Measurements from ENCODE around the gene RHEB. TPM values are rescaled to one million over a fixed set of nuclear protein-coding genes. Genes with fewer than 3 reads are reported as not detected.

The RHEB gene
- total RNA-seq, 1 donor: 77.8 TPM

DNA sequence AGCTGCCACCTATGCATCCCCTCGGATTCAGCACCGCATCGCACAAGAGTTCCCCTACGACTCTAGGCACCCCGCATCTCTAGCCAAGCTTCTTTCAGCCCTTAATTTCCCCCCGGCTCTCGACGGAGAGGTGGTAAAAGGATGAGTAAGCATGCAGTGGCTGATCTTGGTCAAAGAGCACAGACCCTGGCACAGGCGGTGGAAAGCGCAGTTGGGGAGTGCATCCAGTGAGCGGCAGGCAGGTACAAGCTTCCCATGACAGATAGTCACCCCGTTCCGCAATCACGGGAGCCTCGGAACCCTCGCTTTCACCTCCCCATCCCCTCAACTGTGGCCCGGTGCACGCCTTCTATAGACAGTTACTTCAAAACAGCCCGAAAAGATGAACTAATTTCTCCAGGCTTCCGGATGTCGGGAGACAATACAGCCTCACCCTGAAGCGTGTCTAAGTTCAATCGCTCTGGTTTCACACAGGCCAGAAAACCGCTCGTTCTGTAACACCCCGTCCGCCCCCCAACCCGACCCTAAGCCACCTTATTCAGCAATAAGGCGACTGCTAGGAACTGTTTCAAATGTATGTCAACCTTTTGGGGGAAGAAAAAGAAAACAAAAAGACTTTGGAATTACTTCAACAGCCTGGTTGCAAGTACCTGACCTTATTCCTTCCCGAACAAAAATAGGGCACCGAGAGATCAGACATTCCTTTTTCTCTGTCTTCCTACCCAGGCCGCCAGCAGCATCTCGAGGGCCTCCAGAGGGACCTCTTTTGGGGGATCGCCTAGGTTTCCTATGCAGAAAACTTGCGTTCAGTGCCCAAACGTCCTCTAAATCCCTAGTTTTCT is 1.4 kb downstream of the RHEB start:
- Histone ChIP-seq H3K36me3 (ENCODE audit: insufficient read depth, low read length) (no peaks in the 10 kb centered on the region), H4K20me1 (ENCODE audit: insufficient read depth, low read length) (peaks cover 53% of the 10 kb centered on the region), H3K4me1 (ENCODE audit: insufficient read depth, low read length) (peaks cover 24% of the 10 kb centered on the region), H3K4me2 (ENCODE audit: insufficient read depth, low read length) (peak overlapping the region; percentile 89), H3K4me3 (ENCODE audit: insufficient read depth, low read length) (peak overlapping the region; percentile 95), H3K27me3 (ENCODE audit: insufficient read depth, low read length) (no peaks in the 10 kb centered on the region), H3K79me2 (ENCODE audit: insufficient read depth, low read length) (peaks cover 60% of the 10 kb centered on the region), H2AFZ (ENCODE audit: low read length) (peak overlapping the region; percentile 38), H3K27ac (ENCODE audit: low read depth, low read length) (peak overlapping the region; percentile 91), H3K9me3 (ENCODE audit: low read depth, low read length) (no peaks in the 10 kb centered on the region)
- TF ChIP-seq, protein P1, sequence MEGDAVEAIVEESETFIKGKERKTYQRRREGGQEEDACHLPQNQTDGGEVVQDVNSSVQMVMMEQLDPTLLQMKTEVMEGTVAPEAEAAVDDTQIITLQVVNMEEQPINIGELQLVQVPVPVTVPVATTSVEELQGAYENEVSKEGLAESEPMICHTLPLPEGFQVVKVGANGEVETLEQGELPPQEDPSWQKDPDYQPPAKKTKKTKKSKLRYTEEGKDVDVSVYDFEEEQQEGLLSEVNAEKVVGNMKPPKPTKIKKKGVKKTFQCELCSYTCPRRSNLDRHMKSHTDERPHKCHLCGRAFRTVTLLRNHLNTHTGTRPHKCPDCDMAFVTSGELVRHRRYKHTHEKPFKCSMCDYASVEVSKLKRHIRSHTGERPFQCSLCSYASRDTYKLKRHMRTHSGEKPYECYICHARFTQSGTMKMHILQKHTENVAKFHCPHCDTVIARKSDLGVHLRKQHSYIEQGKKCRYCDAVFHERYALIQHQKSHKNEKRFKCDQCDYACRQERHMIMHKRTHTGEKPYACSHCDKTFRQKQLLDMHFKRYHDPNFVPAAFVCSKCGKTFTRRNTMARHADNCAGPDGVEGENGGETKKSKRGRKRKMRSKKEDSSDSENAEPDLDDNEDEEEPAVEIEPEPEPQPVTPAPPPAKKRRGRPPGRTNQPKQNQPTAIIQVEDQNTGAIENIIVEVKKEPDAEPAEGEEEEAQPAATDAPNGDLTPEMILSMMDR (IDR thresholded peaks at IDR 0.05; ENCODE audit: extremely low read depth, low read depth, low read length): no peak
- peak; percentile 93 for DNase-seq (ENCODE audit: insufficient read length, low spot score, missing footprints)

DNA sequence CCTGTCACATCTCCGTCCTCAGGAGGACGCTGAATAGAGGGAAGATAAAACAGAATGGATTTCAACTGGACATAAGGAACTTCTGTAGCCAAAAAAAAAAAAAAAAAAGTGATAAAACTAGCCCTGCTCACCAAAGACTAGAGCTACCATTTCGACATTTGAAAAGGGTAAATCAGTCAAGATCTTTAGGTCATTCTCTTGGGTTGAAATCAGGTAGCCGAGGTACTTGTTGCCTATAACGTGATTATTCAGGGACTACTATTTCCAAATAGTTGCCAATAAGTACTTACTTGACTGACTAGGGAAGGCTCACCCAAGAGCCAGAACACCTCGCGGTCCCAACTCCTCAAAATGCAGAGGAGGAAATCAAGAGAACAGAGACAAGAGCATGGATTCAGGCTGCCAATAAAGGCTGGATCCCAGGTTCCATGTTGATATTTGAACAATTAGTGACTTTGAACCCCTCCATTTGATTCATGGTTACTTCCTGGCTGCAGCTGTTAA is 2.0 kb downstream of the RHEB start:
- H3K27ac ChIP-seq (ENCODE audit: low read depth, low read length): peak overlapping the region; percentile 91
- peak overlapping the region; percentile 95 for H3K4me3 ChIP-seq (ENCODE audit: insufficient read depth, low read length)
- H3K4me1 ChIP-seq (ENCODE audit: insufficient read depth, low read length): peaks cover 25% of the 10 kb centered on the region
- peaks cover 67% of the 10 kb centered on the region for H3K79me2 ChIP-seq (ENCODE audit: insufficient read depth, low read length)
- TF ChIP-seq, protein P1 (IDR thresholded peaks at IDR 0.05; ENCODE audit: extremely low read depth, low read depth, low read length): no peak
- H3K36me3 ChIP-seq (ENCODE audit: insufficient read depth, low read length): no peaks in the 10 kb centered on the region
- H3K4me2 ChIP-seq (ENCODE audit: insufficient read depth, low read length): peak overlapping the region; percentile 89
- H3K27me3 ChIP-seq (ENCODE audit: insufficient read depth, low read length): no peaks in the 10 kb centered on the region
- DNase-seq (ENCODE audit: insufficient read length, low spot score, missing footprints): no peak
- H2AFZ ChIP-seq (ENCODE audit: low read length): peak overlapping the region; percentile 1
- H3K9me3 ChIP-seq (ENCODE audit: low read depth, low read length): no peaks in the 10 kb centered on the region
- H4K20me1 ChIP-seq (ENCODE audit: insufficient read depth, low read length): peaks cover 60% of the 10 kb centered on the region

DNA sequence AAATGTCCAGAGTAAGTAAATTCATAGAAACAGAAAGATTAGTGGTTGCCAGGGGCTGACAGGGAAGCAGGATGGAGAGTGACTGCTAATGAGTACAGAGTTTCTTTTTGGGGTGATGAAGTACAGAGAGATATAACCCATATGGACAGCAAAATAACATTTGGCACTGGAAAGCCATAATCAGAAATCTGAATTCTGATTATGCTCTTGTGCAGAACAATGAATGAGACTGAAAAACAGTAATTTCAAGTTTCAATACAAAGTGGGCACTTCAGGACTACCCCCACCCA is 4.5 kb downstream of the RHEB start:
- H3K79me2 ChIP-seq (ENCODE audit: insufficient read depth, low read length): peaks cover 91% of the 10 kb centered on the region
- TF ChIP-seq, protein P1 (IDR thresholded peaks at IDR 0.05; ENCODE audit: extremely low read depth, low read depth, low read length): no peak
- no peak for DNase-seq (ENCODE audit: insufficient read length, low spot score, missing footprints)
- H3K4me3 ChIP-seq (ENCODE audit: insufficient read depth, low read length): no peak overlapping the region
- peaks cover 80% of the 10 kb centered on the region for H4K20me1 ChIP-seq (ENCODE audit: insufficient read depth, low read length)
- H3K27me3 ChIP-seq (ENCODE audit: insufficient read depth, low read length): no peaks in the 10 kb centered on the region
- no peak overlapping the region for H3K4me2 ChIP-seq (ENCODE audit: insufficient read depth, low read length)
- no peak overlapping the region for H2AFZ ChIP-seq (ENCODE audit: low read length)
- H3K4me1 ChIP-seq (ENCODE audit: insufficient read depth, low read length): peaks cover 29% of the 10 kb centered on the region
- H3K9me3 ChIP-seq (ENCODE audit: low read depth, low read length): no peaks in the 10 kb centered on the region
- H3K36me3 ChIP-seq (ENCODE audit: insufficient read depth, low read length): no peaks in the 10 kb centered on the region
- H3K27ac ChIP-seq (ENCODE audit: low read depth, low read length): no peak overlapping the region

DNA sequence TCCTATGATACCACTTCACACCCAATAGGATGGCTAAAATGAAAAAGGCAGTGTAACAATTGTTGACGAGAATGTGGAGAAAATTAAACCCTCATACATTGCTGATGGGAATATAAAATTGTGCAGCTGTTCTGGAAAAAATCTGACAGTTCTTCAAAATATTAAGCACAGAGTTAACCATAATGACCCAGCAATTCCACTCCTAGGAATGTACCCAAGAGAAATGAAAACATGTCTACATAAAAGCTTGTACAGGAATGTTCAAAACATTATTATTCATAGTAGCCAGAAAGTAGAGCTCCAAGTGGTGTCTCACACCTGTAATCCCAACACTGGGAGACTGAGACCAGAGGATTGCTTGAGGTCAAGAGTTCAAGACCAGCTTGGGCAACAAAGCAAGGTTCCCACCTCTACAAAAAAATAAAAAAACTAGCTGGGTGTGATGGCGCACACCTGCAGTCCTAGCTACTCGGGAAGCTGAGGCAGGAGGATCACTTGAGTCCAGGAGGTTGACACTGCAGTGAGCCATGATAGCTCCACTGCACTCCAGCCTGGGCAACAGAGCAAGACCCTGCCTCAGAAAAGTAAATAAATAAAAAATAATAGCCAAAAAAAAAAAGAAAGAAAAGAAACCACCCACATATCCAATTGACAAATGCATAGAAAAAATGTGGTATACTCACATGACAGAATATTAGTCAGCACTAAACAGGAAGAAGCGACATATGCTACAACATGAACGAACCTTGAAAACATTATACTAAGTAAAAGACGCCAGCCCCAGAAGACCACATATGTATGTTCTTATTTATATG is 5.0 kb downstream of the RHEB start:
- Histone ChIP-seq H3K4me1 (ENCODE audit: insufficient read depth, low read length) (peaks cover 29% of the 10 kb centered on the region), H2AFZ (ENCODE audit: low read length) (no peak overlapping the region), H3K9me3 (ENCODE audit: low read depth, low read length) (no peaks in the 10 kb centered on the region), H3K36me3 (ENCODE audit: insufficient read depth, low read length) (no peaks in the 10 kb centered on the region), H3K79me2 (ENCODE audit: insufficient read depth, low read length) (peaks cover 97% of the 10 kb centered on the region), H3K27ac (ENCODE audit: low read depth, low read length) (no peak overlapping the region), H4K20me1 (ENCODE audit: insufficient read depth, low read length) (peaks cover 86% of the 10 kb centered on the region), H3K4me2 (ENCODE audit: insufficient read depth, low read length) (no peak overlapping the region), H3K27me3 (ENCODE audit: insufficient read depth, low read length) (no peaks in the 10 kb centered on the region), H3K4me3 (ENCODE audit: insufficient read depth, low read length) (no peak overlapping the region)
- TF ChIP-seq, protein P1 (IDR thresholded peaks at IDR 0.05; ENCODE audit: extremely low read depth, low read depth, low read length): no peak
- no peak for DNase-seq (ENCODE audit: insufficient read length, low spot score, missing footprints)

Data from osteoblast (primary cell).